ENCODE data around the gene CLCN1. TPM values are rescaled to one million over a fixed set of nuclear protein-coding genes. Genes with fewer than 3 reads are reported as not detected.

CLCN1 gene
- total and polyA plus RNA-seq, 5 experiments from 2014 or later: not detected

DNA sequence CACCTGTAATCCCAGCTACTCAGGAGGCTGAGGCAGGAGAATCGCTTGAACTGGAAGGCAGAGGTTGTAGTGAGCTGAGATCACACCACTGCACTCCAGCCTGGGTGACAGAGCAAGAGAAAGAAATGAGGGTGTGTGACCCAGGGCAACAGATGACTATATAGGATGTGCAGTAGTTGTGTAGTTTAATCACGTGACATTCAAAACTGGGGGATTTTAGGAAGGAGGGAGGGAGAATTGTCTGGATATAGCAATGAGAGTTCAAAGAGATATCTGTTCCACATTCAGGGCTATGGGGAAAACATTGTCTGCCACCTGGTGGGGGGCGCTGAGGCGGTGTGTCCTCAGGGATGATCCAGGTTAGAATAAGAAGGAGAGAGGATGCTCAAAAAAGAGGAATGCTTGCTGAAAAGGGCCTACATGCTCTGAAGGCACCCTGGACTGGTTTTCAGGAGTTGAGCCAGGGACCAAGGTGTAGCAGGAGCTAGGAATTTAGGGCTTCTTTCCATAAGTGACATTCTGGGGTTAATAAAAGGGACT is 57.4 kb downstream of the CLCN1 start:
- POLR2A ChIA-PET: interaction anchor here (1.0 to 5.3 kb wide), 5 partner anchors 7 to 84 kb away, joined by 3 to 36 read pairs (median 4); partner anchors contain the start of genes FAM131B and ZYX

DNA sequence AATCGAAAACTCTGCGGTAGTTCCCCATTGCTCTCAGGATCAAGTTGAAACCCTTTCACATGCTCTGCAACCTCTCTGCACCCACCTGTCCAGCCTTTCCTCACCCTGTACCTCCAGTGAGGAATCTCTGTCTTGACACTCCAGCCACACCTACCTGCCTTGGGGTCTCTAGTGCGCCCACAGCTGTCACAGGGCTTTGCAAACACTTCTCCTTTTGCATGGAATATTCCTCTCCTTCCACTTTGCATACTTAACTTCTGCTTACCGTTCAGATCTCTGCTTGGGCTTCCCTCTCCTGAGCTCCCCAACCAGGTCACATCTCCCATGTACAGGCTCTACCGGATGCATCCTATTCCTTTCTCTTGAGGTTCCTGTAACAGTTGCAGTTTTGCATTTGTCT is 58.6 kb downstream of the CLCN1 start:
- Mint-ChIP-seq H3K27ac (peak overlapping the region; percentile 84 to 99 (median 94)), H3K36me3 (no peaks in the 10 kb centered on the region), H3K27me3 (no peaks in the 10 kb centered on the region), H3K4me3 (peak overlapping the region in 6 of 10 donors; percentile 7 to 76 (median 57)), H3K4me1 (peaks cover 60 to 87% (median 78%) of the 10 kb centered on the region in 4 donors), H3K9me3 (peaks cover 0 to 2% (median 0%) of the 10 kb centered on the region in 9 donors)
- no peak for DNase-seq
- POLR2A ChIA-PET: interaction anchor here (1.0 to 4.1 kb wide), 10 partner anchors 10 to 586 kb away, joined by 4 to 44 read pairs (median 9); partner anchors contain the start of genes CASP2, EPHA1 and FAM131B
- ATAC-seq: no peak

More for the DNA sequence above, 57.4 kb downstream of the CLCN1 start:
- H3K9me3 Mint-ChIP-seq: peaks cover 0 to 2% (median 0%) of the 10 kb centered on the region in 9 donors
- DNase-seq (no peak), ATAC-seq (no peak)
- H3K27ac Mint-ChIP-seq: peak overlapping the region in 9 of 10 donors; percentile 36 to 99 (median 52)
- H3K27me3 Mint-ChIP-seq: no peaks in the 10 kb centered on the region
- peaks cover 50 to 75% (median 66%) of the 10 kb centered on the region in 4 donors for H3K4me1 Mint-ChIP-seq
- peak overlapping the region in 1 of 10 donors; percentile 2 for H3K4me3 Mint-ChIP-seq
- H3K36me3 Mint-ChIP-seq: no peaks in the 10 kb centered on the region

DNA sequence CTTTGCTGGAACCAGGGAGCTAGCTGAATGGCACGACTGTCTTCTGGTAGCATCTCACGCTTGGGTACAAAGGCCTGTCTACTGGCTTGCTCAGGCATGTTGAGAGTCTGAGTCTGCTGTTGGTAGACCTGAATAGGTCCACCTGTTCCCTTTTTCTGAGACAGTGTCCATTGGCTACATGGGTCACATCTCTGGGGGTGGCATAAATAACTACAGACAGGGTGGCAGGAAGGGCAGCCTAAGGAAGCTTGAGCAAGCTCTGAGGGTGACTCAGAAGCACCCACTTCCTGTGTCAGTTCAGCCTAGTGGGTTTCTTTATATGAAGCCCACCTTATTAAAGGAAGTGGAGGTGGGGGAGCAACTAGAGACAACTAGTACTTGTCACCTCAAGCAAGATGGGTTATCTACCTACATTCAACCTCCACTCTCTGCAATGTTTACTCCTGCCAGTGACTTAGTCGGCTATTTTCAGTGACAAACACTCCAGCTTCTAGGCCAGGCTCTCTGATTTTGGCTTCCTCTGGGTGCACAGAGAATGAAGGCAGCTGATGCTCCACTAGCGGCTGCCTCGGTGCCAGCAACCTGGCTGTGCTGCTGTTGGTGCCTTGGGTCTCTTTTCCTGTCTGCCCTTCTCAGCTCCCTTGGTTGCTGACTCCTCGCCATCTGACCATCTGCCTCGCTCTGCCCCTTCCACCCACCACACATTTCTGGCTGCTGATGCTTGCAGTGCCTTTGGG is 59.6 kb downstream of the CLCN1 start:
- Mint-ChIP-seq H3K27ac (peak overlapping the region; percentile 84 to 99 (median 94)), H3K36me3 (no peaks in the 10 kb centered on the region), H3K27me3 (no peaks in the 10 kb centered on the region), H3K4me1 (peaks cover 61 to 87% (median 84%) of the 10 kb centered on the region in 4 donors), H3K9me3 (peaks cover 0 to 2% (median 0%) of the 10 kb centered on the region in 9 donors), H3K4me3 (peak overlapping the region; percentile 29 to 79 (median 67))
- ATAC-seq (peak; percentile 66 to 70), DNase-seq (peak in 9 of 10 donors; percentile 28 to 74 (median 51))
- POLR2A ChIA-PET: interaction anchor here (0.8 to 4.1 kb wide), 17 partner anchors 8 to 587 kb away, joined by 3 to 44 read pairs (median 6); partner anchors contain the start of genes CASP2, EPHA1, FAM131B and GSTK1

DNA sequence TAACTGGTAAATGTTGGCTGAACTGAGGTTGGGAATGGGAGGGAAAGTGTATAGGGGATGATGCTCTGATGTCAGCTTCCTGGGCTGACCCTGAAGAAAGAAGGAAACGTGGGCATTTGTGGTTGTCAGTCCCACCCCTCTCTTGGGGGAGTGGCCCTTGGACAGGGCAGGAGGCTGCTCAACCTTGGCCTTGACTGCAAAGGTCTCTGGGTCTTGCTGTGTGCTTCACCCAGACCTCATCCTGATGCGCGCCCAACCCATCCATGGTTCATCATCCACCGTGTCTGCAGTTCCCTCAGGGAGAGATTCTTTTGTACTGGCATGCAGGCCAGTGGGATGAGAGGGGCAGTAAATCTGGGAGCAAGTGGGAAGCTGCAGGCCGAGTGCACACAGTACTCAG is 60.5 kb downstream of the CLCN1 start:
- no peak for ATAC-seq
- peak overlapping the region in 9 of 10 donors; percentile 26 to 79 (median 50) for H3K4me3 Mint-ChIP-seq
- POLR2A ChIA-PET: interaction anchor here (1.2 to 4.1 kb wide), 11 partner anchors 10 to 571 kb away, joined by 3 to 44 read pairs (median 5); partner anchors contain the start of genes EPHA1, FAM131B and GSTK1
- H3K9me3 Mint-ChIP-seq: no peaks in the 10 kb centered on the region
- H3K27me3 Mint-ChIP-seq: no peaks in the 10 kb centered on the region
- peaks cover 58 to 81% (median 78%) of the 10 kb centered on the region in 4 donors for H3K4me1 Mint-ChIP-seq
- DNase-seq: no peak
- peak overlapping the region; percentile 84 to 99 (median 93) for H3K27ac Mint-ChIP-seq
- H3K36me3 Mint-ChIP-seq: no peaks in the 10 kb centered on the region

DNA sequence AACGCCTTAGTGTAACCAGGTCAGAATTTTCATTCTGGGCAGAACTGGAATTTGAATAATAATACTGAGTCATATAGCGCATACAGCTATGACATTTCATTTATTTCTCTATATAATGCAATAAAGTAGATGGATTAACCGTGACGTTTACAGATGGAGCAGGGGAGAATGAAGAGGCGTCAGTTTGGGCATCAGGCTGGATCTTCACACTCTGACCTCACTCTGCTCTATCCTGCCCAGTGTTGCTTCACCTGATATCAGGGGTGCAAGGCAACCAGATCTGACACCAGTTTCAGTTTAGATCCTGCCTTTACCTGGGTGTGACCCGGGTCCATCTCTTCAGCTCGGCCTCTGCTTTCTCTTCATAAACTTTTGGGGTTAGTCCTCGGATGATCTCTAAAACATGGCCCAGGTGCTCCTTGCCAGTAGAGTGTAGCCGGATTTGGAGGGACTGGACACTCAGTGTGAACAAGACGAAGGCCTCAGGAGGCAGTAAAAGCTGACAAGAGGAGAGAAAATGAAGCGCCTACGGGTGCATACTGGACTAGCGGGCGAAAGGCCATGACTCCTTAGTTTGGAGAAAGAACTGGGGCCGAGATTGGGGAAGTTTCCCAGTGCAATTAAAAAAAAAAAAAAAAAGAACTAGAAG is 63.8 kb downstream of the CLCN1 start:
- DNase-seq: no peak
- Mint-ChIP-seq H3K27me3 (no peaks in the 10 kb centered on the region), H3K4me1 (peaks cover 39 to 63% (median 50%) of the 10 kb centered on the region in 4 donors), H3K36me3 (peaks cover 0 to 9% (median 0%) of the 10 kb centered on the region in 3 donors), H3K9me3 (no peaks in the 10 kb centered on the region), H3K27ac (peak overlapping the region; percentile 91 to 99 (median 94)), H3K4me3 (peak overlapping the region in 9 of 10 donors; percentile 88 to 95 (median 92))
- ATAC-seq: no peak
- POLR2A ChIA-PET: interaction anchor here (0.7 to 7.2 kb wide), 31 partner anchors 9 to 878 kb away, joined by 3 to 184 read pairs (median 4); partner anchors contain the start of genes CASP2, EPHA1, FAM131B and GSTK1

DNA sequence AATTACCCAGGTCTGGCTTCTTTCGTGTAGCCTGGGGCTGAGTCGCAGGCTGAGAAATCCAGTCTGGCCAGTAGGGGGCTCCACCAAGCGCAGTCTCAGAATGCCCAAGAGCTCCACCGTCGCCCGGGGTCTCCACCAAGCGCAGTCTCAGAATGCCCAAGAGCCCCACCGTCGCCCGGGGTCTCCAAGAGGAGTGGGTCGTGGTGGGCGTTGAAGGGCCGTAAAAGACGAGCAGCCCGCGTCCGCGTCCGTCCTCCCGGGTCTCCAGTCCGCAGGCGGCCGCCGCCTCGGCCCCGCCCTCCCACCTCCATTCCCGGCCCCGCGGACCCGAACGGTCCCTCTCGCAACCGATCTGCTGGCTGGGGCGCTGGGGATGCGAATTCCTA is 64.3 kb downstream of the CLCN1 start:
- H3K27me3 Mint-ChIP-seq: no peaks in the 10 kb centered on the region
- no peaks in the 10 kb centered on the region for H3K9me3 Mint-ChIP-seq
- peak overlapping the region; percentile 91 to 99 (median 94) for H3K27ac Mint-ChIP-seq
- DNase-seq (peak; percentile 75 to 92 (median 85)), ATAC-seq (peak; percentile 52 to 59)
- peaks cover 0 to 9% (median 0%) of the 10 kb centered on the region in 3 donors for H3K36me3 Mint-ChIP-seq
- H3K4me1 Mint-ChIP-seq: peaks cover 33 to 58% (median 44%) of the 10 kb centered on the region in 4 donors
- H3K4me3 Mint-ChIP-seq: peak overlapping the region in 9 of 10 donors; percentile 88 to 95 (median 92)
- POLR2A ChIA-PET: interaction anchor here (0.7 to 7.2 kb wide), 31 partner anchors 9 to 1041 kb away, joined by 3 to 184 read pairs (median 4); partner anchors contain the start of genes CASP2, EPHA1, FAM131B and GSTK1

DNA sequence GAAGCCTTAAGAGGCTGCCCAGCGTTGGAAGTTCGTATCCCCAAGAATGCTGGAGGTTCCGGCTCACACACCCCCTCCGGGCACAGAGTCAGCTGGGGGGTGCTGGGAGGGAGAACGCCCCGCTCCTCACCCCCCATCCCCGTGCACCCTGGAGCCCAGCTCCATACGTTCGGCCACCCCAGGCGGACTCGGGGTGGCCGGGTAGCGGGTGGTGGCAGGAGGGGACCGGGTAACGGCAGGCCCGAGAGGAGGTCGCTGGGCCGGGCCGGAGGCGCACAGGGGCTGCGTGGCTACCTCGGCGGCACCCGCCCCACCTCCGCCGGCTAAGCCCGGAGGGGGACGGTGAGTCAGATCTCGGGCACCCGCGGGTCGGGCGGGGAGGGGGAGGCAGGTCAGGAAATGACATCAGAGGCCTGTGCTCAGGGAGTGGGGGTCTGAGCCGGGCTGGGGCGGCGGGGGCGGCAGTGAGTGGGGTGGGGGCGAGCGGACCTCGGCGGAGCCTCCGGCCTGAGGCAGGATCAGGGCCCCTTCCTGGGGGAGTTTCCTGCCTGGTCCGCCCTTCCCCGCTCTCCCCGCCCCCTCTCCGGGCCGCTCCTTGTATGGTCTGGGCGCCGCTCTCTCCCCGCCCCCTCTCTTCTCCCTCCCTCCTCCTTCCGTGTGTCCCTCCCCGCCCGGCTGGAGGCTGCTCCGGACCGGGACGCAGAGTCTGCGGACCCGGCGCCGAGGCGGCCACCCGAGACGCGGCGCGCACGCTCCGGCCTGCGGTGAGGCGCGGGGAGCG is 64.9 kb downstream of the CLCN1 start, which contains the start of gene ZYX:
Gene ZYX, plus strand, starts transcription at position 700 of the 781 bp plus-strand sequence. CDS start 227 bp downstream, outside the sequence.
- peaks cover 0 to 9% (median 0%) of the 10 kb centered on the region in 3 donors for H3K36me3 Mint-ChIP-seq
- ATAC-seq: peak; percentile 71 to 72
- POLR2A ChIA-PET: interaction anchor here (0.7 to 7.2 kb wide), 27 partner anchors 9 to 1042 kb away, joined by 3 to 184 read pairs (median 4); partner anchors contain the start of genes CASP2, EPHA1, FAM131B and GSTK1
- H3K4me3 Mint-ChIP-seq: peak within 1 kb of the TSS in 9 of 10 donors; percentile 88 to 95 (median 92)
- peaks cover 29 to 52% (median 39%) of the 10 kb centered on the region in 4 donors for H3K4me1 Mint-ChIP-seq
- no peaks in the 10 kb centered on the region for H3K27me3 Mint-ChIP-seq
- peak; percentile 72 to 93 (median 80) for DNase-seq
- H3K9me3 Mint-ChIP-seq: no peaks in the 10 kb centered on the region
- H3K27ac Mint-ChIP-seq: peak within 1 kb of the TSS; percentile 91 to 99 (median 94)

DNA sequence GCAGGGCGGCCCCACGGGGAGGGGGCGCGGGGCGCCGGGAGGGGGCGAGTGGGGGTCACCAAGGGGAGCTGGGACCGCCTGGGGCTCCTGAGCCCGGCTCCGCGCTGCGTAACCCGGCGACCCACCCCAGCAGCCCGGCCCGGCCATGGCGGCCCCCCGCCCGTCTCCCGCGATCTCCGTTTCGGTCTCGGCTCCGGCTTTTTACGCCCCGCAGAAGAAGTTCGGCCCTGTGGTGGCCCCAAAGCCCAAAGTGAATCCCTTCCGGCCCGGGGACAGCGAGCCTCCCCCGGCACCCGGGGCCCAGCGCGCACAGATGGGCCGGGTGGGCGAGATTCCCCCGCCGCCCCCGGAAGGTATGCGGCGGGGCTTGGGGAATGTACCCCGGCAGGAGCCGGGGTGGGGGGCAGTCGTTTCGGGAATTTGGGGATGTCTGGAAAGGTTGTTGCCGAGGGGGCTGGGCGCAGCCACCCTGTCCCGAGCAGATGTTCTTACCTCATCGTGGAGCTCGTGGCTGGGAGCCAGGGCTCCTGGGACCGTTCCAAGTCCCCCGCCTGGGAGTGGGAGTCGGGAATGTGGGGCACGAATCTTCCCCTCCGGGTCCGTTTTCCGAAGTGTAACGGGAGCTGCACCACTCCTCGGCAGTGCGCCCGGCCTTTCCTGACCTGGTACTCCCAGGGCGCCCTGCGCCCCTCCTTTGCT is 65.7 kb downstream of the CLCN1 start:
- POLR2A ChIA-PET: interaction anchor here (1.2 to 7.2 kb wide), 6 partner anchors 10 to 141 kb away, joined by 3 to 184 read pairs (median 6); partner anchors contain the start of genes EPHA1 and GSTK1
- H3K4me1 Mint-ChIP-seq: peaks cover 24 to 44% (median 32%) of the 10 kb centered on the region in 4 donors
- no peaks in the 10 kb centered on the region for H3K9me3 Mint-ChIP-seq
- peak overlapping the region in 4 of 10 donors; percentile 35 to 89 (median 82) for H3K27ac Mint-ChIP-seq
- peaks cover 0 to 9% (median 0%) of the 10 kb centered on the region in 3 donors for H3K36me3 Mint-ChIP-seq
- no peaks in the 10 kb centered on the region for H3K27me3 Mint-ChIP-seq
- ATAC-seq (peak; percentile 2 to 16), DNase-seq (no peak)
- peak overlapping the region in 4 of 10 donors; percentile 21 to 74 (median 49) for H3K4me3 Mint-ChIP-seq

DNA sequence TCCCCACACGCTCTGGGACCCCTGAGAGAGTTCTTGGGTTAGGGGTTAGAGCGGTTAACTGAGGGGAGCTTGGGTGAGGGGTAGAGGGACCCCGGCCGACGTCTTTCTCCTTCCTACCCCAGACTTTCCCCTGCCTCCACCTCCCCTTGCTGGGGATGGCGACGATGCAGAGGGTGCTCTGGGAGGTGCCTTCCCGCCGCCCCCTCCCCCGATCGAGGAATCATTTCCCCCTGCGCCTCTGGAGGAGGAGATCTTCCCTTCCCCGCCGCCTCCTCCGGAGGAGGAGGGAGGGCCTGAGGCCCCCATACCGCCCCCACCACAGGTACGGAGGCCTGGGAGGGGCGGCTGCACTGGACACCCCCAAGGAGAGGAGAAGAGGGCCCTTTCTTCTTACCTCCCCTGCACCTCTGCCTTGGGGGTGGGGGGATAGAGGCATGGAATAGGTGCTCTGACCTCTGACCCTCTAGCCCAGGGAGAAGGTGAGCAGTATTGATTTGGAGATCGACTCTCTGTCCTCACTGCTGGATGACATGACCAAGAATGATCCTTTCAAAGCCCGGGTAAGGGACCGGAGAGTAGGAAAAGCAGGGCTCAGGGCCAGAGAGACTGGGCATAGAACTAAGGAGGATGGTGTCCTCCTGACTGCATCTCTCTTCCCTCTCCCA is 66.3 kb downstream of the CLCN1 start:
- Mint-ChIP-seq H3K4me1 (peaks cover 22 to 38% (median 25%) of the 10 kb centered on the region in 4 donors), H3K27me3 (no peaks in the 10 kb centered on the region), H3K36me3 (peaks cover 0 to 9% (median 0%) of the 10 kb centered on the region in 3 donors), H3K4me3 (peak overlapping the region in 1 of 10 donors; percentile 74), H3K27ac (peak overlapping the region in 4 of 10 donors; percentile 35 to 89 (median 85)), H3K9me3 (no peaks in the 10 kb centered on the region)
- ATAC-seq (no peak), DNase-seq (no peak)
- POLR2A ChIA-PET: interaction anchor here (1.2 to 7.2 kb wide), 6 partner anchors 9 to 119 kb away, joined by 3 to 184 read pairs (median 6); partner anchors contain the start of genes EPHA1, FAM131B and GSTK1
